Kidney (tissue), 14 donors: ENCODE results near the gene SELENBP1. TPM values are rescaled to one million over a fixed set of nuclear protein-coding genes. Genes with fewer than 3 reads are reported as not detected.

Experiments used
- DNase-seq, 5 donors: peaks; one replicate each; pipeline ENCODE4 v3.0.0-alpha.2; 2013 to 2020
- FAIRE-seq: peaks from 2 replicates; lab custom pipeline; 2012; peaks lifted over from hg19 to GRCh38; lab: Jason Lieb, UNC
- H3K27ac ChIP-seq, 2 donors: one replicate each; pipeline ENCODE4 v1.7.0; 2013; ENCODE audit warnings: low read depth in 2 of 2, low read length in 2 of 2, inconsistent platforms in 1 of 2
- H3K27me3 ChIP-seq: one replicate; pipeline ENCODE4 v1.7.1; 2013; ENCODE audit warnings: low read length, inconsistent platforms; ENCODE audit not compliant: control insufficient read depth, insufficient read depth
- H3K36me3 ChIP-seq, 3 donors: one replicate each; pipeline versions ENCODE4 v1.7.0 to v1.7.1; 2013; ENCODE audit warnings: low read length in 3 of 3, control low read depth in 1 of 3, inconsistent platforms in 1 of 3; ENCODE audit not compliant: insufficient read depth in 3 of 3, control insufficient read depth in 2 of 3
- H3K4me1 ChIP-seq, 3 donors: one replicate each; pipeline versions ENCODE4 v1.7.0 to v1.7.1; 2013; ENCODE audit warnings: low read length in 3 of 3, inconsistent platforms in 1 of 3, low read depth in 1 of 3; ENCODE audit not compliant: control insufficient read depth in 2 of 3, insufficient read depth in 2 of 3
- H3K4me3 ChIP-seq, 3 donors: one replicate each; pipeline versions ENCODE4 v1.7.0 to v1.8.1; 2013; ENCODE audit warnings: low read length in 3 of 3, control low read depth in 1 of 3, inconsistent platforms in 1 of 3
- H3K9ac ChIP-seq, 3 donors: one replicate each; pipeline versions ENCODE4 v1.7.0 to v1.7.1; 2013; ENCODE audit warnings: low read length in 3 of 3, control low read depth in 1 of 3, inconsistent platforms in 1 of 3
- H3K9me3 ChIP-seq, 3 donors: one replicate each; pipeline versions ENCODE4 v1.7.0 to v1.7.1; 2013; ENCODE audit warnings: low read length in 3 of 3, control low read depth in 1 of 3, inconsistent platforms in 1 of 3; ENCODE audit not compliant: control insufficient read depth in 2 of 3, insufficient read depth in 1 of 3
- CTCF ChIP-seq: IDR thresholded peaks from 3 replicates; pipeline ENCODE4 v1.5.1; 2012; ENCODE audit warnings: mild to moderate bottlenecking, moderate library complexity, borderline replicate concordance; ENCODE audit not compliant: insufficient read depth; ENCODE audit errors: extremely low read depth
- intact Hi-C: fragments of 100-400 bp; cut with DNase I; formaldehyde crosslinking; loops from one replicate; pipeline ENCODE4 v1.11.1; 2022
- polyA plus RNA-seq: library from polyadenylated mRNA; stranded (reverse); fragments of 350-450 nt; fragmentation: Illumina TruSeq; extraction: RNeasy Lipid Tissue Mini Kit (QIAGEN cat#74804); gene quantifications from one replicate; pipeline ENCODE4 v1.2.3, GENCODE V29; 2014; ENCODE audit warnings: low read depth, low replicate concordance; ENCODE audit not compliant: insufficient read depth
- total RNA-seq: library from RNA; stranded (reverse); fragmentation: NEBNext Ultra II Directional; extraction: Animal tissue kit (Norgen Biotek cat#: 25700); gene quantifications from one replicate; pipeline ENCODE4 v1.2.1, GENCODE V29; 2021
- donor health status: control.
- donor health status: control.
- donor health status: control.
- donor health status: control.
- donor health status: control.
- donor health status: DM: yes; HTN: yes; CAD: no.
- donor health status: Normal renal cell carcinoma (clear cell type).

The SELENBP1 gene
- total and polyA plus RNA-seq, 2 donors from 2014 or later = 50.0 to 161 TPM

GRCh38 chr1:151369621-151370048, 2.9 kb downstream of the SELENBP1 start:
- peak in 1 of 5 donors; percentile 75 for DNase-seq
- TF ChIP-seq CTCF = no peak
- Histone ChIP-seq H3K9ac (no peak overlapping the region), H3K36me3 (peaks cover 0 to 21% (median 7%) of the 10 kb centered on the region in 3 donors), H3K27ac (no peak overlapping the region), H3K4me1 (peaks cover 0 to 48% (median 45%) of the 10 kb centered on the region in 3 donors), H3K9me3 (no peaks in the 10 kb centered on the region), H3K4me3 (no peak overlapping the region), H3K27me3 (no peaks in the 10 kb centered on the region)
- intact Hi-C loops = no loop called here
- FAIRE-seq = no peak

- intact Hi-C loops = no loop called here
- no peak overlapping the region for H3K4me3 ChIP-seq
Observed at GRCh38 chr1:151369302-151369610, 3.2 kb downstream of the SELENBP1 start.

GRCh38 chr1:151368393-151369301, 3.9 kb downstream of the SELENBP1 start:
- DNase-seq (peak in 1 of 5 donors; percentile 74), FAIRE-seq (no peak)
- peaks cover 0 to 48% (median 45%) of the 10 kb centered on the region in 3 donors for H3K4me1 ChIP-seq
- H3K9me3 ChIP-seq = no peaks in the 10 kb centered on the region
- H3K9ac ChIP-seq = peak overlapping the region in 2 of 3 donors; percentile 17 to 21
- peak overlapping the region in 1 of 3 donors; percentile 9 for H3K4me3 ChIP-seq
- TF ChIP-seq CTCF = no peak
- H3K27me3 ChIP-seq = no peaks in the 10 kb centered on the region
- intact Hi-C loops = no loop called here
- peaks cover 0 to 29% (median 13%) of the 10 kb centered on the region in 3 donors for H3K36me3 ChIP-seq
- H3K27ac ChIP-seq = peak overlapping the region; percentile 68 to 84

More at GRCh38 chr1:151369302-151369610, 3.2 kb downstream of the SELENBP1 start:
- Histone ChIP-seq H3K36me3 (peaks cover 0 to 25% (median 11%) of the 10 kb centered on the region in 3 donors), H3K4me1 (peaks cover 0 to 48% (median 45%) of the 10 kb centered on the region in 3 donors), H3K9me3 (no peaks in the 10 kb centered on the region), H3K27ac (peak overlapping the region in 1 of 2 donors; percentile 68), H3K27me3 (no peaks in the 10 kb centered on the region), H3K9ac (no peak overlapping the region)
- DNase-seq (no peak), FAIRE-seq (no peak)
- no peak for TF ChIP-seq CTCF
